ENCODE data around the gene CISH. TPM values are rescaled to one million over a fixed set of nuclear protein-coding genes. Genes with fewer than 3 reads are reported as not detected.

CISH gene
- total and polyA plus RNA-seq, 8 donors, result 6.2 to 21.5 (median 11.2) TPM

DNA sequence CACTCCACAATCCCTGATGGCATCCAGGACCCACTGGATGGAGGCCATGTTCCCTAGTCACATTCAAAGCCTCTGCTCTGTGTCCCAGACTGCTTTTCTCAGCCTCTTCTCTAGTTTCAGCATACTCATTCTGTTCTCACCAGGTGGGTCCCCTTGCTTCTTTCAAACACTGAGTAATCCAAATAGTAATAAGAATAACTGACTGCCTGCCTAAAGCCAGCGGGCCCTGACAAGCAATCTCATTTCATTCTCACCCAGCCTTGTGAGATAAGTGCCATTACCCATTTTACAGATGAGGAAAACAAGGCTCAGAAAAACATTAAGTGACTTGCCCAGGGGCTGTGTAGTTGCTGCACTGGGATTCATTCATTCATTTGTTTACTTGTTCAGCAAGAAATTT lies 30.8 kb upstream of the CISH start:
- TF ChIP-seq, protein P1, sequence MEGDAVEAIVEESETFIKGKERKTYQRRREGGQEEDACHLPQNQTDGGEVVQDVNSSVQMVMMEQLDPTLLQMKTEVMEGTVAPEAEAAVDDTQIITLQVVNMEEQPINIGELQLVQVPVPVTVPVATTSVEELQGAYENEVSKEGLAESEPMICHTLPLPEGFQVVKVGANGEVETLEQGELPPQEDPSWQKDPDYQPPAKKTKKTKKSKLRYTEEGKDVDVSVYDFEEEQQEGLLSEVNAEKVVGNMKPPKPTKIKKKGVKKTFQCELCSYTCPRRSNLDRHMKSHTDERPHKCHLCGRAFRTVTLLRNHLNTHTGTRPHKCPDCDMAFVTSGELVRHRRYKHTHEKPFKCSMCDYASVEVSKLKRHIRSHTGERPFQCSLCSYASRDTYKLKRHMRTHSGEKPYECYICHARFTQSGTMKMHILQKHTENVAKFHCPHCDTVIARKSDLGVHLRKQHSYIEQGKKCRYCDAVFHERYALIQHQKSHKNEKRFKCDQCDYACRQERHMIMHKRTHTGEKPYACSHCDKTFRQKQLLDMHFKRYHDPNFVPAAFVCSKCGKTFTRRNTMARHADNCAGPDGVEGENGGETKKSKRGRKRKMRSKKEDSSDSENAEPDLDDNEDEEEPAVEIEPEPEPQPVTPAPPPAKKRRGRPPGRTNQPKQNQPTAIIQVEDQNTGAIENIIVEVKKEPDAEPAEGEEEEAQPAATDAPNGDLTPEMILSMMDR (IDR thresholded peaks at IDR 0.05), result no peak
- no peaks in the 10 kb centered on the region for H3K9me3 ChIP-seq
- intact Hi-C loops (cut with DNase I), result no loop called here
- peaks cover 0 to 15% (median 4%) of the 10 kb centered on the region in 3 donors for H3K36me3 ChIP-seq
- H3K4me1 ChIP-seq, result no peaks in the 10 kb centered on the region
- H3K27me3 ChIP-seq, result no peaks in the 10 kb centered on the region
- DNase-seq, result no peak
- no peak for FAIRE-seq
- 93 to 96% methylated on average over 1 of the region's 1 CpG for WGBS, 2 donors
- H3K4me3 ChIP-seq, result no peak overlapping the region
- no peak for ATAC-seq
- H3K27ac ChIP-seq, result no peak overlapping the region

DNA sequence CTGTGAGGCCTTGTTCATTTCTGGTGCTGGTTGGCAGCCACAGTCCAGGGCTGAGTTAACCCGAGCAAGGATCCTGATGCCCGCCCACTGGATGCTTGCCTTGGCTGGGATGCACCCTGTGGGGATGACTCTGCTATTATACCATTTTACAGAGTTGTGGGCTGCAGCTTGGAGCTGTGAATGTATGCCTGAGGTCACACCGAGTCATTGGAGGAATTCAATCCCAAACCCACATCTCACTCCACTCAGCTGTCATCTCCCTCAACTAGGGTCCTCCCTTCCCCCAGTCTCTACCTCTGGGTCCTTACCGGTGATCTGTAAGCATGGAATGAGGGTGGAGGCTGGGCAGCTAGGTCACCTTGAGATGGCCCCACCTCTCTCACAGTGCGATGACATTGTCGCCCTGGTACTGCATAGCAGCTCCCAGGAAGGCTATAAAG lies 27.5 kb upstream of the CISH start:
- H3K36me3 ChIP-seq, result peaks cover 0 to 15% (median 4%) of the 10 kb centered on the region in 3 donors
- 89 to 90% methylated on average over 6 of the region's 6 CpGs for WGBS, 2 donors
- H3K9me3 ChIP-seq, result no peaks in the 10 kb centered on the region
- TF ChIP-seq, protein P1 (IDR thresholded peaks at IDR 0.05), result no peak
- DNase-seq, result no peak
- no peaks in the 10 kb centered on the region for H3K4me1 ChIP-seq
- H3K27me3 ChIP-seq, result no peaks in the 10 kb centered on the region
- FAIRE-seq, result no peak
- ATAC-seq, result no peak
- H3K27ac ChIP-seq, result no peak overlapping the region
- intact Hi-C loops (cut with DNase I), result no loop called here
- no peak overlapping the region for H3K4me3 ChIP-seq

DNA sequence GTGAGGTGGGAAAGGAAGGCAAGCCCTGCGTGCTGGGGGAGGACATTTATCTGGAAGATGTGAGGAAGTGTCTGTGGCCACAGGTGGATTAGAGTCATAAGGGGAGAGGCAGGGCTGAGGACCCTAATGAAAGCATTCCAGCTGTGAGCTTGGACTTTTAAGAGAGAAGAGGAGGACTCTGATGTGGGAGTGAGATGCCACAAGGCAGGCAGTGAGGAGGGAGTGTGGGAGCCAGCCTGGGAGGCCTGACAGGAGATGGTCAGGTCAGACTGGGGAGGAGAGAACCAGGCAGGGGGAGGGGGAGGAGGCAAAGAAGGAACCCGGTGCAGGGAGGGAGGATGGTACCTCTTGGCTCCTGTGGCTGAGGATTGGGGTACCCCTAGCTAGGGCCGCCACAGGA lies 26.4 kb upstream of the CISH start:
- intact Hi-C loops (cut with DNase I), result no loop called here
- TF ChIP-seq, protein P1 (IDR thresholded peaks at IDR 0.05), result no peak
- DNase-seq (no peak), ATAC-seq (no peak), FAIRE-seq (no peak)
- H3K36me3 ChIP-seq, result peaks cover 0 to 5% (median 4%) of the 10 kb centered on the region in 3 donors
- WGBS, 2 donors, result 77 to 78% methylated on average over 3 of the region's 3 CpGs
- H3K9me3 ChIP-seq, result no peaks in the 10 kb centered on the region
- no peak overlapping the region for H3K4me3 ChIP-seq
- no peaks in the 10 kb centered on the region for H3K4me1 ChIP-seq
- H3K27me3 ChIP-seq, result no peaks in the 10 kb centered on the region
- H3K27ac ChIP-seq, result no peak overlapping the region

DNA sequence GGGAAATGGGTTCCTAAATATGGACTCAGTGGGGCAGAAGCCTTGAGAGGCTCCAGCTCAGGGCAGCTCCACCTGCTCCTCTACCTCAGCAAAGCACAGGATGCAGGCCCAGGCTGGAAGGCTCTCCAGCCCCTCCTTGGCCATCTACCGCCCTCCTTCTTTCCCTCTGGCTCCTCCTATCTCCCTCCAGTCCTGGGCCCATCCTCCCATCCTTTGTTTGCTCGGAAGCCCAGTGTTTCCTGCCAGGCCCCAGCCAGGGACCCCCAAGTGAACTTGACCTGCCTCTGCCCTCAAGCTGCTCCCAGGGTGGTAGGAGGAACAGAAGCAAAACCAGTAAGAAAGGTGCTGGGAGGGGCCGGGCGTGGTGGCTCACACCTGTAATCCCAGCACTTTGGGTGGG lies 25.4 kb upstream of the CISH start:
- H3K27ac ChIP-seq, result no peak overlapping the region
- WGBS, 2 donors, result 97% methylated on average over 4 of the region's 4 CpGs
- no peaks in the 10 kb centered on the region for H3K9me3 ChIP-seq
- TF ChIP-seq, protein P1 (IDR thresholded peaks at IDR 0.05), result no peak
- DNase-seq (no peak), ATAC-seq (no peak), FAIRE-seq (no peak)
- intact Hi-C loops (cut with DNase I), result no loop called here
- H3K36me3 ChIP-seq, result peaks cover 0 to 2% (median 0%) of the 10 kb centered on the region in 3 donors
- no peaks in the 10 kb centered on the region for H3K27me3 ChIP-seq
- no peak overlapping the region for H3K4me3 ChIP-seq
- no peaks in the 10 kb centered on the region for H3K4me1 ChIP-seq

DNA sequence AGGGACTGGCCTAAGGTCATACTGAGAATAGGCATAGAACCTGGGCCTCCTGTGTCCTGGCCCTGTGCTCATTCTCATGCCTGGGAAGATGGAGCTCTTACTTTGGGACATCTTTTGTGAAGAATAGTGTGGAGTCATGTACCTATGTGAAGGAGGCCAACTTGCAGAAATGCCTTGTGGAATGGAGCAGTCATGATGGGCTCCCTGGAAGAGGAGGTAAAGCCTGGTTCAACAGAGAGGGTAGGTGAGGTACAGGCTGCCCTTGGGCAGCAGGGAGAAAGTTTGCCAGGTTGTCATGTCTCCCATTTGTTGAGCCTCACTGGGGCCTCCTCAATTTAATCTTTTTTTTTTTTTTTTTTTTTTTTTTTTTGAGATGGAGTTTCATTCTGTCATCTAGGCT lies 23.5 kb upstream of the CISH start:
- no peak for DNase-seq
- Histone ChIP-seq H3K27me3 (no peaks in the 10 kb centered on the region), H3K36me3 (no peaks in the 10 kb centered on the region), H3K9me3 (no peaks in the 10 kb centered on the region), H3K4me3 (no peak overlapping the region), H3K4me1 (no peaks in the 10 kb centered on the region), H3K27ac (no peak overlapping the region)
- FAIRE-seq, result no peak
- TF ChIP-seq, protein P1 (IDR thresholded peaks at IDR 0.05), result no peak
- no peak for ATAC-seq
- intact Hi-C loops (cut with DNase I), result no loop called here

Measured in pancreas (tissue), 10 donors.